Vagina (tissue), 2 donors: ENCODE data around the gene RTF2.

Experiments
- POLR2AphosphoS5 ChIP-seq, 2 donors: sonication (generic); formaldehyde crosslinking; IDR thresholded peaks; one replicate each; pipeline ENCODE4 v1.9.0; 2017; ENCODE audit warnings: antibody characterized with exemption in 2 of 2, mild to moderate bottlenecking in 2 of 2, low read depth in 1 of 2; ENCODE audit not compliant: insufficient read depth in 1 of 2
- TF ChIP-seq, protein P1 (sequence below), 3 experiments: fragments of 450-650 bp in 2 of 3; fragments of 200-600 bp in 1 of 3; sonication (generic) in 1 of 3; IDR thresholded peaks; one replicate each; pipeline ENCODE4 v1.5.1; 2017 to 2019; ENCODE audit warnings: antibody characterized with exemption in 3 of 3, mild to moderate bottlenecking in 2 of 3, moderate library complexity in 2 of 3

DNA sequence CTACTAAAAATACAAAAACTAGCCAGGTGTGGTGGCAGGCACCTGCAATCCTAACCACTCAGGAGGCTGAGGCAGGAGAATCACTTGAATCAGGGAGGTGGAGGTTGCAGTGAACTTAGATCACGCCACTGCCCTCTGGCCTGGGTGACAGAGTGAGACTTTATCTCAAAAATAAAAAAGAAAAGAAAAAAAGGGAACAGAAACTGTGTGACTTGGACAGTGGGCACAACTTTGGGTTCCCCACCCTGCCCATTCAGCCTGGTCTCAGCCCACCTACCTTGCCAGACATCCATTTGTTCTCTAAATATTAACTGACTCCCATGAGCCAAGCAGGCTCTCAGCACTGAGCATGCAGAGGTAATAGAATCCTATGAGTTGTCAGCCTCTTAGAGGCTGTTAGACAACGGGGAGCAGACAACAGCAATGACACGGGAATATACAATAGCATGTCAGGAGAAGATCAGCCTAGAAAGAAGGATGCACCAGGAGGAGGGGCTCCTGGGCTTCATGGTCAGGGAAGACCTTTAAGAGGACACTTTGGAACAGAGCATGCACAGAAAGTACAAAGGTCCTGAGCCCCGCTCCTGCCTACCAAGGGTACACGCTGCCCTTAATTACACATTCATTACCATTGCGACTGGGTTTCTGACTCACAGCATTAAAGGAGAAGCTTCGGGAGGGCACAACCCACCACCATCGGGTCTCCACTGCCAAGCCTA, 84.6 kb downstream of the RTF2 start:
- TF ChIP-seq, protein P1, sequence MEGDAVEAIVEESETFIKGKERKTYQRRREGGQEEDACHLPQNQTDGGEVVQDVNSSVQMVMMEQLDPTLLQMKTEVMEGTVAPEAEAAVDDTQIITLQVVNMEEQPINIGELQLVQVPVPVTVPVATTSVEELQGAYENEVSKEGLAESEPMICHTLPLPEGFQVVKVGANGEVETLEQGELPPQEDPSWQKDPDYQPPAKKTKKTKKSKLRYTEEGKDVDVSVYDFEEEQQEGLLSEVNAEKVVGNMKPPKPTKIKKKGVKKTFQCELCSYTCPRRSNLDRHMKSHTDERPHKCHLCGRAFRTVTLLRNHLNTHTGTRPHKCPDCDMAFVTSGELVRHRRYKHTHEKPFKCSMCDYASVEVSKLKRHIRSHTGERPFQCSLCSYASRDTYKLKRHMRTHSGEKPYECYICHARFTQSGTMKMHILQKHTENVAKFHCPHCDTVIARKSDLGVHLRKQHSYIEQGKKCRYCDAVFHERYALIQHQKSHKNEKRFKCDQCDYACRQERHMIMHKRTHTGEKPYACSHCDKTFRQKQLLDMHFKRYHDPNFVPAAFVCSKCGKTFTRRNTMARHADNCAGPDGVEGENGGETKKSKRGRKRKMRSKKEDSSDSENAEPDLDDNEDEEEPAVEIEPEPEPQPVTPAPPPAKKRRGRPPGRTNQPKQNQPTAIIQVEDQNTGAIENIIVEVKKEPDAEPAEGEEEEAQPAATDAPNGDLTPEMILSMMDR (IDR thresholded peaks at IDR 0.05), result no peak
- no peak for TF ChIP-seq POLR2AphosphoS5 (IDR thresholded peaks at IDR 0.05; ENCODE audit: insufficient read depth in 1 of 2, low read depth in 1 of 2)
